Mesenchymal stem cell (in vitro differentiated cells and primary cell): Measurements from ENCODE around the gene CAMK1D.

Source experiments
- DNase-seq: peaks from one replicate; pipeline ENCODE4 v3.0.0-alpha.2; 2013
- H2AFZ ChIP-seq: one replicate; pipeline ENCODE4 v1.6.1; 2013; ENCODE audit warnings: low read depth, mild to moderate bottlenecking, control low read depth, inconsistent platforms, low read length, moderate library complexity
- H2AK5ac ChIP-seq: 2 replicates; pipeline ENCODE4 v1.6.1; 2013; ENCODE audit warnings: low read length, moderate library complexity, mild to moderate bottlenecking, inconsistent platforms; ENCODE audit not compliant: severe bottlenecking
- H2BK120ac ChIP-seq: one replicate; pipeline ENCODE4 v1.6.1; 2013; ENCODE audit warnings: low read depth, mild to moderate bottlenecking, inconsistent platforms, low read length, moderate library complexity
- H2BK12ac ChIP-seq, 2 experiments: one replicate each; pipeline ENCODE4 v1.6.1; 2013; ENCODE audit warnings: inconsistent platforms in 2 of 2, low read length in 2 of 2, mild to moderate bottlenecking in 2 of 2, moderate library complexity in 2 of 2, control low read depth in 1 of 2
- H2BK15ac ChIP-seq: one replicate; pipeline ENCODE4 v1.6.1; 2013; ENCODE audit warnings: mild to moderate bottlenecking, low read depth, inconsistent platforms; ENCODE audit not compliant: poor library complexity, severe bottlenecking
- H2BK5ac ChIP-seq: 2 replicates; pipeline ENCODE4 v1.6.1; 2013; ENCODE audit warnings: low read depth, mild to moderate bottlenecking, low read length, control low read depth, inconsistent platforms; ENCODE audit not compliant: poor library complexity, severe bottlenecking
- H3K14ac ChIP-seq, 2 experiments: one replicate each; pipeline ENCODE4 v1.6.1; 2013; ENCODE audit warnings: inconsistent platforms in 2 of 2, low read length in 2 of 2, control low read depth in 1 of 2, mild to moderate bottlenecking in 1 of 2, moderate library complexity in 1 of 2
- H3K18ac ChIP-seq, 2 experiments: one replicate each; pipeline ENCODE4 v1.6.1; 2013; ENCODE audit warnings: inconsistent platforms in 2 of 2, low read length in 2 of 2, control low read depth in 1 of 2, low read depth in 1 of 2, mild to moderate bottlenecking in 1 of 2
- H3K23ac ChIP-seq, 2 experiments: one replicate each; pipeline ENCODE4 v1.6.1; 2013; ENCODE audit warnings: inconsistent platforms in 2 of 2, low read length in 2 of 2, mild to moderate bottlenecking in 2 of 2, moderate library complexity in 2 of 2, control low read depth in 1 of 2
- H3K27ac ChIP-seq: 2 replicates; pipeline ENCODE4 v1.5.1; 2013; ENCODE audit warnings: mild to moderate bottlenecking, moderate library complexity, low read length, control low read depth, inconsistent platforms; ENCODE audit not compliant: poor library complexity, severe bottlenecking
- H3K27me3 ChIP-seq, 2 experiments: 2 replicates each; pipeline versions ENCODE4 v1.6.1 to v1.7.0; 2013; ENCODE audit warnings: low read length in 2 of 2, mild to moderate bottlenecking in 2 of 2, moderate library complexity in 2 of 2, control low read depth in 1 of 2, inconsistent platforms in 1 of 2; ENCODE audit not compliant: control insufficient read depth in 1 of 2, insufficient read depth in 1 of 2
- H3K36me3 ChIP-seq, 2 experiments: 2 replicates each; pipeline versions ENCODE4 v1.6.1 to v1.7.0; 2013; ENCODE audit warnings: low read length in 2 of 2, control low read depth in 1 of 2, inconsistent platforms in 1 of 2, low read depth in 1 of 2, mild to moderate bottlenecking in 1 of 2; ENCODE audit not compliant: insufficient read depth in 2 of 2, control insufficient read depth in 1 of 2
- H3K4ac ChIP-seq, 2 experiments: one replicate each; pipeline ENCODE4 v1.6.1; 2013; ENCODE audit warnings: inconsistent platforms in 2 of 2, low read length in 2 of 2, mild to moderate bottlenecking in 2 of 2, moderate library complexity in 2 of 2, control low read depth in 1 of 2, low read depth in 1 of 2
- H3K4me1 ChIP-seq: 2 replicates; pipeline ENCODE4 v1.6.1; 2013; ENCODE audit warnings: low read depth, low read length, control low read depth; ENCODE audit not compliant: control insufficient read depth, insufficient read depth
- H3K4me2 ChIP-seq: 2 replicates; pipeline ENCODE4 v1.6.1; 2013; ENCODE audit warnings: low read length, mild to moderate bottlenecking, inconsistent platforms; ENCODE audit not compliant: poor library complexity, severe bottlenecking
- H3K4me3 ChIP-seq, 2 experiments: 2 replicates each; pipeline versions ENCODE4 v1.5.1 to v1.7.0; 2013; ENCODE audit warnings: low read length in 2 of 2, mild to moderate bottlenecking in 2 of 2, control low read depth in 1 of 2, low read depth in 1 of 2; ENCODE audit not compliant: insufficient read depth in 1 of 2
- H3K79me1 ChIP-seq: replicated peaks from 2 replicates; pipeline ENCODE4 v1.6.1; 2013; ENCODE audit warnings: mild to moderate bottlenecking, control low read depth, low read length, inconsistent platforms; ENCODE audit not compliant: poor library complexity, severe bottlenecking
- H3K9ac ChIP-seq: 2 replicates; pipeline ENCODE4 v1.7.0; 2013; ENCODE audit warnings: mild to moderate bottlenecking, low read length, moderate library complexity
- H3K9me3 ChIP-seq: 2 replicates; pipeline ENCODE4 v1.7.0; 2013; ENCODE audit warnings: mild to moderate bottlenecking, low read length; ENCODE audit not compliant: control insufficient read depth
- H4K8ac ChIP-seq: one replicate; pipeline ENCODE4 v1.6.1; 2013; ENCODE audit warnings: inconsistent platforms, mild to moderate bottlenecking, low read length, moderate library complexity
- H4K91ac ChIP-seq: one replicate; pipeline ENCODE4 v1.6.1; 2013; ENCODE audit warnings: mild to moderate bottlenecking, low read length, inconsistent platforms
- WGBS: methylation state at CpG from one replicate; pipeline ENCODE4 v1.1.7; 2013; ENCODE audit warnings: mixed read lengths; 5-methylcytosine and 5-hydroxymethylcytosine counted together

CAMK1D gene

DNA sequence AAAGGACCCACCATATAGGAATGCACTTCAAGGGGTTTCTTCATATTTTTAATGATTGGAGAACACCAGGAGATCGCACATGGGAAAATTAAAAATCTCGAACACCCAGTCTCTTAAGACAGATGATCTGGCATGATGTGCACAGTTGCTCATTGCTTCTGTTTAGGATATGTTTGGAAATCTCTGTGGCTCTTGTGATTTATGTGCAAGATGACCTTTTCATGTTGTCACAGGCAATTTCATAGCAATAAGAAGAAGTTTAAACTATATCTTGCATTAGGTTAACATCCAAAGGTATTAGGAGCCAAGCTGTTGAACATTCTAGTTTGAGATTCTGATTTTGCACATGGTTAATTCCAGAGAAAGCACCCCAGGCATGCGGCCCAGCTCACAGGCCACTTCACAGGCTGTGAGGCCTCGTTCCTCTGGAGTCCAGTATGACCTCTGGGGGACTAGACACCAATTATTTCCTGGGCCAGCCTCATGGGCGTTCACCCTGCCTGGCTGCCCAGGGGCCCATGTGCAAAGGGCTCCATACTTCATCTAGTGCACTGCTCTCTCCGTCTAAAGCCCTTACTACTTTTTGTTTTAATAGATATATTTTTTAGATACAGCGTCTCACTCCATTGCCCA is 28.4 kb downstream of the CAMK1D start:
- no peak overlapping the region for H3K4me2 ChIP-seq
- no peaks in the 10 kb centered on the region for H3K27me3 ChIP-seq
- no peak overlapping the region for H3K23ac ChIP-seq
- no peak overlapping the region for H4K91ac ChIP-seq
- no peak overlapping the region for H3K9ac ChIP-seq
- H2AFZ ChIP-seq = no peak overlapping the region
- peaks cover 23% of the 10 kb centered on the region for H3K79me1 ChIP-seq
- no peak overlapping the region for H2BK120ac ChIP-seq
- no peak overlapping the region for H2BK5ac ChIP-seq
- peak; percentile 28 for DNase-seq
- H3K4ac ChIP-seq = no peak overlapping the region
- H4K8ac ChIP-seq = no peak overlapping the region
- H3K18ac ChIP-seq = no peak overlapping the region
- peak overlapping the region; percentile 42 for H2AK5ac ChIP-seq
- no peaks in the 10 kb centered on the region for H3K36me3 ChIP-seq
- H3K27ac ChIP-seq = no peak overlapping the region
- H3K4me3 ChIP-seq = no peak overlapping the region
- WGBS = 80% methylated on average over 6 of the region's 7 CpGs
- no peak overlapping the region for H2BK15ac ChIP-seq
- no peaks in the 10 kb centered on the region for H3K9me3 ChIP-seq
- peaks cover 9% of the 10 kb centered on the region for H3K4me1 ChIP-seq
- no peak overlapping the region for H2BK12ac ChIP-seq
- no peak overlapping the region for H3K14ac ChIP-seq

DNA sequence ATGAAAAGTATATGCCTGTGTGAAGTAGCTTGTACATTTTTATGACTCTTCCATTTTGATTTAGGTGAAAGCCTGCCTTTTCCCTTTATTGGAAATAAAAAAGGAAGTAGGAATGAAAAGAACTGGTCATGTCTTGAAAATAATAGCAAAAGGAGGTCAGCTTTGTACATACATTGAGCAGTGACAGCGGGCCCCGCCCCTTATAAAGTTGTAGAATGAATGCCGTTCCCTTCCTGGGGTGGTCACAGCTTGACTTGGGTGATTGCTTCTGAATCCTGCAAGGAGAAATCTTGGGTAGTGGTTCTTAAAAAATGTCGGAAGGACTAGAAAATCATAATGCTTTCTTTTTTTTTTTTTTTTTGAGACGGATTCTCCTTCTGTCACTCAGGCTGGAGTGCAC is 31.7 kb downstream of the CAMK1D start:
- no peak overlapping the region for H4K8ac ChIP-seq
- 97% methylated on average over 4 of the region's 5 CpGs for WGBS

GRCh38 chr10:12381536-12382156 is 32.3 kb downstream of the CAMK1D start:
- Histone ChIP-seq H2BK120ac (no peak overlapping the region), H3K18ac (no peak overlapping the region), H3K4me3 (no peak overlapping the region), H3K27ac (no peak overlapping the region), H4K8ac (no peak overlapping the region), H3K9ac (no peak overlapping the region), H2AK5ac (peak overlapping the region; percentile 69), H2BK12ac (no peak overlapping the region), H3K79me1 (peaks cover 14% of the 10 kb centered on the region), H3K23ac (no peak overlapping the region), H3K4me2 (no peak overlapping the region), H4K91ac (no peak overlapping the region), H3K4ac (no peak overlapping the region), H2BK5ac (no peak overlapping the region), H3K9me3 (peaks cover 4% of the 10 kb centered on the region), H3K27me3 (no peaks in the 10 kb centered on the region), H2AFZ (no peak overlapping the region), H2BK15ac (no peak overlapping the region), H3K4me1 (peaks cover 6% of the 10 kb centered on the region), H3K14ac (no peak overlapping the region), H3K36me3 (no peaks in the 10 kb centered on the region)
- no peak for DNase-seq
- 83% methylated on average over 10 of the region's 12 CpGs for WGBS

More for the DNA sequence above, 31.7 kb downstream of the CAMK1D start:
- Histone ChIP-seq H3K27ac (no peak overlapping the region), H3K27me3 (no peaks in the 10 kb centered on the region), H3K9ac (no peak overlapping the region), H2BK15ac (no peak overlapping the region), H3K4ac (no peak overlapping the region), H2BK5ac (no peak overlapping the region), H3K18ac (no peak overlapping the region), H4K91ac (no peak overlapping the region), H3K36me3 (no peaks in the 10 kb centered on the region), H3K9me3 (peaks cover 4% of the 10 kb centered on the region), H3K4me2 (no peak overlapping the region), H3K4me1 (peaks cover 6% of the 10 kb centered on the region), H2AFZ (no peak overlapping the region), H2BK12ac (no peak overlapping the region), H3K14ac (no peak overlapping the region), H2AK5ac (no peak overlapping the region), H2BK120ac (no peak overlapping the region), H3K79me1 (peaks cover 13% of the 10 kb centered on the region), H3K4me3 (no peak overlapping the region), H3K23ac (no peak overlapping the region)
- no peak for DNase-seq

- WGBS = no CpG with 5 or more reads among the region's 1 CpG
- H3K27ac ChIP-seq = no peak overlapping the region
- no peak overlapping the region for H3K4me2 ChIP-seq
- DNase-seq = no peak
- H2AK5ac ChIP-seq = no peak overlapping the region
- H4K8ac ChIP-seq = no peak overlapping the region
- no peak overlapping the region for H2BK5ac ChIP-seq
- H3K18ac ChIP-seq = no peak overlapping the region
- peaks cover 4% of the 10 kb centered on the region for H3K9me3 ChIP-seq
- no peak overlapping the region for H3K9ac ChIP-seq
- no peak overlapping the region for H2BK120ac ChIP-seq
- H3K4me3 ChIP-seq = no peak overlapping the region
- no peak overlapping the region for H2BK15ac ChIP-seq
- H3K4ac ChIP-seq = no peak overlapping the region
- no peak overlapping the region for H2BK12ac ChIP-seq
- no peak overlapping the region for H2AFZ ChIP-seq
- no peak overlapping the region for H3K23ac ChIP-seq
- no peaks in the 10 kb centered on the region for H3K36me3 ChIP-seq
- peaks cover 6% of the 10 kb centered on the region for H3K4me1 ChIP-seq
- H3K14ac ChIP-seq = no peak overlapping the region
- no peaks in the 10 kb centered on the region for H3K27me3 ChIP-seq
- peaks cover 14% of the 10 kb centered on the region for H3K79me1 ChIP-seq
- H4K91ac ChIP-seq = no peak overlapping the region
Measured at GRCh38 chr10:12382157-12382548, 32.8 kb downstream of the CAMK1D start.
